ENCODE results near the gene GAB2.

DNA sequence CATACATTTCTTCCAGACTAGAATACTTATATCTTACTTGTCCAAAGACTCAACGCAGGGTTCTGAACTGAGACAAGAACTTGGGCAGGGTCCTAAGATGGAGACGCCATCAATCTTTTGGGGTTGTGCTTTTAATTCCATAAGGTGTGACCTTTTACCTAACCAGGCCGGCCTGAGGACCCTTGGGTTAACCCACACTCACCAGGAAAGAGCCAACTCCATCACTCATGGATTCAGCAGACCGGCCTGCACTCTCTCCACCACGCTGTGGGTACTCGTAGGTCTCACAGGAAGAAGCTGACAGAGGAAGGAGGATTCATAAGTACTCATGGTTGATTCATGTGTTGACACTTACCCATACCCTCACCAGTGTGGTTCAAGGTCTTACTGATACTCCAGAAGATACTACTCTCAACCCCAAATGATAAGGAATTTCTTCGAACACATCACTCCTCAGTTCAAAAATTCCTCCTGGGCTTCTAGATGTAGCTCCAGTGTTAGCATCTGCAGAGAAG, 192.7 kb downstream of the GAB2 start:
- TF ChIP-seq ARNTL (CRISPR knock-in tag; IDR thresholded peaks at IDR 0.05; ENCODE audit: borderline replicate concordance, low read depth) (no peak), BACH2 (CRISPR knock-in tag; IDR thresholded peaks at IDR 0.05; ENCODE audit: borderline replicate concordance) (no peak), ZNF565 (CRISPR knock-in tag; conservative IDR thresholded peaks at IDR 0.05; ENCODE audit: low read depth) (no peak), PPARA (CRISPR knock-in tag; IDR thresholded peaks at IDR 0.05; ENCODE audit: borderline replicate concordance) (no peak), ZFP30 (CRISPR knock-in tag; IDR thresholded peaks at IDR 0.05) (no peak), ISL1 (CRISPR knock-in tag; IDR thresholded peaks at IDR 0.05) (no peak), SNAI2 (CRISPR knock-in tag; IDR thresholded peaks at IDR 0.05) (no peak)
- TF ChIP-seq, protein P1, sequence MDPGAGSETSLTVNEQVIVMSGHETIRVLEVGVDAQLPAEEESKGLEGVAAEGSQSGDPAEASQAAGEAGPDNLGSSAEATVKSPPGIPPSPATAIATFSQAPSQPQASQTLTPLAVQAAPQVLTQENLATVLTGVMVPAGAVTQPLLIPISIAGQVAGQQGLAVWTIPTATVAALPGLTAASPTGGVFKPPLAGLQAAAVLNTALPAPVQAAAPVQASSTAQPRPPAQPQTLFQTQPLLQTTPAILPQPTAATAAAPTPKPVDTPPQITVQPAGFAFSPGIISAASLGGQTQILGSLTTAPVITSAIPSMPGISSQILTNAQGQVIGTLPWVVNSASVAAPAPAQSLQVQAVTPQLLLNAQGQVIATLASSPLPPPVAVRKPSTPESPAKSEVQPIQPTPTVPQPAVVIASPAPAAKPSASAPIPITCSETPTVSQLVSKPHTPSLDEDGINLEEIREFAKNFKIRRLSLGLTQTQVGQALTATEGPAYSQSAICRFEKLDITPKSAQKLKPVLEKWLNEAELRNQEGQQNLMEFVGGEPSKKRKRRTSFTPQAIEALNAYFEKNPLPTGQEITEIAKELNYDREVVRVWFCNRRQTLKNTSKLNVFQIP (CRISPR knock-in tag; IDR thresholded peaks at IDR 0.05; ENCODE audit: borderline replicate concordance, low read depth): no peak

All from SK-N-SH treated with all-trans-retinoic acid at 6 μM for 48 hours (cell line).